ENCODE data around the gene GFRA4. TPM values are rescaled to one million over a fixed set of nuclear protein-coding genes. Genes with fewer than 3 reads are reported as not detected.

GFRA4 gene, protein sequence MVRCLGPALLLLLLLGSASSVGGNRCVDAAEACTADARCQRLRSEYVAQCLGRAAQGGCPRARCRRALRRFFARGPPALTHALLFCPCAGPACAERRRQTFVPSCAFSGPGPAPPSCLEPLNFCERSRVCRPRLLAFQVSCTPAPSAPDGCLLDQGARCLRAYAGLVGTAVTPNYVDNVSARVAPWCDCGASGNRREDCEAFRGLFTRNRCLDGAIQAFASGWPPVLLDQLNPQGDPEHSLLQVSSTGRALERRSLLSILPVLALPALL
- not detected in 2 replicates for total RNA-seq

GRCh38 chr20:3663031-3663701, at the start of gene GFRA4:
GFRA4 (minus strand) TSS chr20:3663399; CDS start chr20:3663399, 0 bp downstream.

GRCh38 chr20:3712279-3712873, 49.2 kb upstream of the GFRA4 start, which contains the start of gene SIGLEC1:
SIGLEC1 (minus strand) TSS chr20:3712600; CDS start chr20:3707128, 5,472 bp downstream.

DNA sequence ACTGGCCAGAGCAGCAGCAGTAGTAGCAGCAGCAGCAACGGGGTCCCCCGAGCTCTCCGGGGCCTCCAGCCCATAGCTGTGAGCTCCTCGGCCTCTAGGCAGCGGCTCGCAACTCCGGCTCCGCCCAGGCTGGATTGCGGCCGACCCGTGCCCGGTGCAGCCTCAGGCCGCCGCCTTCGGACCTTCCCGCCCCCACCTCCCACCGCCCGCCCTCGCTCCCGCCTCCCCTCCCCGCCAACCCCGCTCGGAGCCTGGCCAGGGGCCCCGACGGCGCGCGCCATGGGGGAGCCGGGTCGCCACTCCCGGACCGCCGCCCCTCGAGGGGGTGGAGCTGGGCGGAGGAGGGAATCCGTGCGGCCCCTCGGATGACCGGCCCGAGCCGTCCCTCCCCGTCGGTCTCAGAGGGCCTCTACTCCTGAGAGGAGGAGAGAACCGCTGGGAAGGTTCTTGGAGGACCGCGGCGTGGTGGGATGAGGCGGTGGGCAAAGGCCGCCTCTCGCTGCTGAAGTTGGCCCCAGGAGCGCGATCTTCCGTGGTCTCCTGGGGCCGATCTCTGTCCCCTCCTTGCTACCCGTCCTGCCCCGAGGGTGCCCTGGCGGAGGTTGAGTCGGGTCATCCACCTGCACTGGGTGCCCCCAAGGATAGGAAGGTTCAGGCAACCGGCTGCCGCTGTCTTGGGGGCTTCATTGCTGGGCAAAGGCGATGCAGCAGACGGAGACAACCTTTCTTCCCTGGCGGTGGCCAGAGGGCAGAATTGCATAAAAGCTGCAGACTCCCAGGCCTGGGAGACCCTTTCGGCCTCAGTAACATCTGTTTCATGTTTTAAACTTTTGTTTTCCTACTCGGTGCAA, 19.0 kb upstream of the GFRA4 start, which contains the start of gene ADAM33:
ADAM33 (minus strand) TSS at position 80 of the 851 bp plus-strand sequence; CDS start at position 74, 6 bp downstream.

Other genes starting within 250 kb of the GFRA4 start
- 17.6 and 22.5 TPM in 2 replicates for gene ATRN, start 192.4 kb downstream of the GFRA4 start, total RNA-seq
- gene ADAM33, start 18.6 kb upstream of the GFRA4 start, total RNA-seq: 19.6 and 22.2 TPM in 2 replicates
- not detected in 2 replicates for gene SIGLEC1, start 49.2 kb upstream of the GFRA4 start, total RNA-seq
- gene HSPA12B, start 69.3 kb upstream of the GFRA4 start, total RNA-seq: 0.18 TPM in 1 of 2 replicates, not detected in the other
- 68.9 and 87.9 TPM in 2 replicates for gene ADISSP, start 104.4 kb upstream of the GFRA4 start, total RNA-seq
- gene SPEF1, start 118.0 kb upstream of the GFRA4 start, total RNA-seq: 4.6 TPM in 1 of 2 replicates, not detected in the other
- 97.8 and 99.5 TPM in 2 replicates for gene CENPB, start 123.3 kb upstream of the GFRA4 start, total RNA-seq
- 42.7 and 44.1 TPM in 2 replicates for gene CDC25B, start 132.9 kb upstream of the GFRA4 start, total RNA-seq
- gene AP5S1, start 157.1 kb upstream of the GFRA4 start, total RNA-seq: 23.1 and 24.6 TPM in 2 replicates
- gene MAVS, start 183.4 kb upstream of the GFRA4 start, total RNA-seq: 17.9 and 19.9 TPM in 2 replicates
- gene PANK2, start 226.0 kb upstream of the GFRA4 start, total RNA-seq: 37.8 and 45.5 TPM in 2 replicates